Nephron progenitor cell (in vitro differentiated cells): ENCODE data around the gene GLTP.
A peak's percentile ranks its signal among the peaks of the same experiment; 100 is the strongest.

Source experiments
- DNase-seq: peaks from one replicate; pipeline ENCODE4 v3.0.0; 2021
- H3K27ac Mint-ChIP-seq: 2 replicates; pipeline ENCODE4 v1.8.0; 2021; ENCODE audit warnings: mild to moderate bottlenecking, moderate library complexity, mixed read lengths
- H3K27me3 Mint-ChIP-seq: 2 replicates; pipeline ENCODE4 v1.8.0; 2021; ENCODE audit warnings: mild to moderate bottlenecking, low read depth, mixed read lengths; ENCODE audit not compliant: poor library complexity
- H3K36me3 Mint-ChIP-seq: 2 replicates; pipeline ENCODE4 v1.8.0; 2021; ENCODE audit warnings: low read depth, mixed read lengths
- H3K4me1 Mint-ChIP-seq: 2 replicates; pipeline ENCODE4 v1.8.0; 2021; ENCODE audit warnings: mixed read lengths
- H3K4me3 Mint-ChIP-seq: 2 replicates; pipeline ENCODE4 v1.8.0; 2021; ENCODE audit warnings: mild to moderate bottlenecking, moderate library complexity, mixed read lengths
- H3K9me3 Mint-ChIP-seq: 2 replicates; pipeline ENCODE4 v1.8.0; 2021; ENCODE audit warnings: mild to moderate bottlenecking, moderate library complexity, mixed read lengths
- CTCF ChIP-seq: fragments of 200-600 bp; sonication (generic); IDR thresholded peaks from 2 replicates; pipeline ENCODE4 v1.5.0; 2021; ENCODE audit warnings: antibody characterized with exemption

GLTP gene

GRCh38 chr12:109808876-109809646, 71.3 kb downstream of the GLTP start:
- TF ChIP-seq CTCF = no peak
- Mint-ChIP-seq H3K4me3 (no peak overlapping the region), H3K4me1 (no peaks in the 10 kb centered on the region), H3K36me3 (no peaks in the 10 kb centered on the region), H3K27ac (no peak overlapping the region), H3K9me3 (no peaks in the 10 kb centered on the region), H3K27me3 (peaks cover 2% of the 10 kb centered on the region)
- no peak for DNase-seq

GRCh38 chr12:109807954-109808643, 72.2 kb downstream of the GLTP start:
- no peaks in the 10 kb centered on the region for H3K9me3 Mint-ChIP-seq
- no peak overlapping the region for H3K4me3 Mint-ChIP-seq
- DNase-seq = no peak
- no peak overlapping the region for H3K27ac Mint-ChIP-seq
- no peaks in the 10 kb centered on the region for H3K4me1 Mint-ChIP-seq
- no peak for TF ChIP-seq CTCF
- H3K36me3 Mint-ChIP-seq = no peaks in the 10 kb centered on the region
- peaks cover 2% of the 10 kb centered on the region for H3K27me3 Mint-ChIP-seq

- Mint-ChIP-seq H3K27me3 (peaks cover 4% of the 10 kb centered on the region), H3K4me1 (no peaks in the 10 kb centered on the region), H3K9me3 (no peaks in the 10 kb centered on the region), H3K4me3 (no peak overlapping the region), H3K36me3 (peaks cover 5% of the 10 kb centered on the region), H3K27ac (no peak overlapping the region)
- TF ChIP-seq CTCF = peak; percentile 97
- DNase-seq = peak; percentile 77
Observed at GRCh38 chr12:109804820-109805761, 75.2 kb downstream of the GLTP start.

GRCh38 chr12:109803678-109804077, 76.7 kb downstream of the GLTP start:
- Mint-ChIP-seq H3K9me3 (no peaks in the 10 kb centered on the region), H3K4me1 (no peaks in the 10 kb centered on the region), H3K4me3 (no peak overlapping the region), H3K27me3 (peaks cover 4% of the 10 kb centered on the region), H3K27ac (no peak overlapping the region), H3K36me3 (peaks cover 5% of the 10 kb centered on the region)
- TF ChIP-seq CTCF = no peak
- DNase-seq = no peak

- Mint-ChIP-seq H3K27ac (no peak overlapping the region), H3K4me3 (no peak overlapping the region), H3K36me3 (peaks cover 5% of the 10 kb centered on the region), H3K4me1 (no peaks in the 10 kb centered on the region), H3K9me3 (no peaks in the 10 kb centered on the region), H3K27me3 (peaks cover 4% of the 10 kb centered on the region)
- DNase-seq = no peak
- no peak for TF ChIP-seq CTCF
Observed at GRCh38 chr12:109802828-109803227, 77.5 kb downstream of the GLTP start.
